Measurements from ENCODE around the gene DNASE1L1. TPM values are rescaled to one million over a fixed set of nuclear protein-coding genes. Genes with fewer than 3 reads are reported as not detected.
A peak's percentile ranks its signal among the peaks of the same experiment; 100 is the strongest.

Gene DNASE1L1
- total and polyA plus RNA-seq, 2 of the 13 experiments (the other 11 are each of a cell fraction or from before 2014, with no cell fraction given), result 4.7 to 12.3 TPM

GRCh38 chrX:154408659-154409221 is 314 bp downstream of the DNASE1L1 start:
- 32% methylated on average over 8 of the region's 10 CpGs for WGBS (ENCODE audit: low lambda C conversion rate)
- TF ChIP-seq ZNF556 (CRISPR knock-in tag; IDR thresholded peaks at IDR 0.05; ENCODE audit: borderline replicate concordance) (peak; percentile 18; the same call in 1 of the 2 replicates), DZIP1 (CRISPR knock-in tag; IDR thresholded peaks at IDR 0.05) (no peak), PAF1 (CRISPR knock-in tag; IDR thresholded peaks at IDR 0.05) (no peak), MYPOP (CRISPR knock-in tag; IDR thresholded peaks at IDR 0.05) (no peak), ZNF784 (CRISPR knock-in tag; IDR thresholded peaks at IDR 0.05; ENCODE audit: borderline replicate concordance) (0 out of 2 replicates have a peak, but pooled peaks have one; percentile 18), ATM (IDR thresholded peaks at IDR 0.05; ENCODE audit: borderline replicate concordance) (no peak), ZNF605 (CRISPR knock-in tag; IDR thresholded peaks at IDR 0.05) (0 out of 2 replicates have a peak, but pooled peaks have one; percentile 21), ZFP36 (IDR thresholded peaks at IDR 0.05; ENCODE audit: borderline replicate concordance, low read depth, low read length, partially characterized antibody) (no peak), ZBTB46 (CRISPR knock-in tag; IDR thresholded peaks at IDR 0.05; ENCODE audit: borderline replicate concordance) (no peak), ZBTB10 (CRISPR knock-in tag; IDR thresholded peaks at IDR 0.05; ENCODE audit: borderline replicate concordance) (no peak), GMEB1 (CRISPR knock-in tag; IDR thresholded peaks at IDR 0.05; ENCODE audit: borderline replicate concordance) (0 out of 2 replicates have a peak, but pooled peaks have one; percentile 25)

More at GRCh38 chrX:154408659-154409221, 314 bp downstream of the DNASE1L1 start:
- no peak for DNase-seq (ENCODE audit: low spot score)
- peak overlapping the region; percentile 75 for H3K9ac ChIP-seq (ENCODE audit: insufficient read depth, low read depth, low read length)
- peak overlapping the region; percentile 82 for H3K4me2 ChIP-seq (ENCODE audit: low read depth, low read length)
- in situ Hi-C loops (cut with HindIII; ENCODE audit: extremely low pct_ligation_motif_present, low pct_unique_long_range_greater_than_20kb), result loop anchor here (25.0 kb wide), 1 partner anchor 129 kb away; the partner anchor contains the start of genes G6PD and IKBKG
- H3K4me3 ChIP-seq (replicated peaks in 1 of 3; ENCODE audit: insufficient read depth in 1 of 3, low read depth in 2 of 3, low read length in 3 of 3), result peak overlapping the region; percentile 43 to 74 (median 53)
- 0 out of 5 replicates have a peak, but pooled peaks cover 0 to 3% of the 10 kb centered on the region in 2 experiments for H3K36me3 ChIP-seq (replicated peaks in 1 of 2; ENCODE audit: control insufficient read depth in 1 of 2, insufficient read depth in 2 of 2, low read length in 2 of 2)
- no peak overlapping the region for H2AFZ ChIP-seq (ENCODE audit: low read length)
- FAIRE-seq, result no peak
- H3K9me3 ChIP-seq (ENCODE audit: low read length), result no peaks in the 10 kb centered on the region
- intact Hi-C loops (cut with micrococcal nuclease; ENCODE audit: unreplicated experiment), result no loop called here
- H3K79me2 ChIP-seq (ENCODE audit: insufficient read depth, low read length), result no peaks in the 10 kb centered on the region
- no peak for ATAC-seq
- peaks cover 25% of the 10 kb centered on the region for H3K4me1 ChIP-seq (ENCODE audit: insufficient read depth, low read length)
- peak overlapping the region; percentile 50 for H3K27ac ChIP-seq (ENCODE audit: extremely low read length, insufficient read depth, low read length)
- no TSS peak for BruUV-seq (replicated peaks)
- no peaks in the 10 kb centered on the region for H3K27me3 ChIP-seq (ENCODE audit: control insufficient read depth in 1 of 2, insufficient read depth in 2 of 2, low read length in 2 of 2)
- no peaks in the 10 kb centered on the region for H4K20me1 ChIP-seq (ENCODE audit: insufficient read depth, low read length)
- CTCF ChIA-PET (ENCODE audit: low intra/inter-chr PET ratio, low total read pairs), result no interaction called here
- POLR2A ChIA-PET, result interaction anchor here (1.0 to 4.9 kb wide), 6 partner anchors 10 to 133 kb away, joined by 3 to 75 read pairs (median 5); partner anchors contain the start of genes ATP6AP1, RPL10 and SLC10A3

Data from HepG2 (cell line).